Regular cardiac myocyte (primary cell): ENCODE results near the gene C9orf50. TPM values are rescaled to one million over a fixed set of nuclear protein-coding genes. Genes with fewer than 3 reads are reported as not detected.

ENCODE experiments used
- total RNA-seq: library from RNA; depleted of rRNA; stranded (reverse); fragments of >200 nt; gene quantifications from 2 replicates; pipeline ENCODE4 v1.2.3, GENCODE V29; 2014

Gene C9orf50, protein sequence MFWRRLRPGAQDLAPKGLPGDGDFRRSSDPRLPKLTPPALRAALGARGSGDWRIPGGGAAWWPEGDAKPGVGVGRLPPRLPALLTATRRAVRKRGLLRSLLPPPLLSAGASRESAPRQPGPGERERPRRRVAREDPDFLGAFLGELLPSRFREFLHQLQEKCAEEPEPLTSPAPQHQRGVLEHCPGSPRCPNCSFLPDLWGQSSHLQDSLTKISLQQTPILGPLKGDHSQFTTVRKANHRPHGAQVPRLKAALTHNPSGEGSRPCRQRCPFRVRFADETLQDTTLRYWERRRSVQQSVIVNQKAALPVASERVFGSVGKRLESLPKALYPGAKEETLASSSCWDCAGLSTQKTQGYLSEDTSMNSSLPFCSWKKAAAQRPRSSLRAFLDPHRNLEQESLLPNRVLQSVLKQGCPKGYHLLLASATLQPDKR
- total RNA-seq = 0.28 TPM in 1 of 2 replicates, not detected in the other

DNA sequence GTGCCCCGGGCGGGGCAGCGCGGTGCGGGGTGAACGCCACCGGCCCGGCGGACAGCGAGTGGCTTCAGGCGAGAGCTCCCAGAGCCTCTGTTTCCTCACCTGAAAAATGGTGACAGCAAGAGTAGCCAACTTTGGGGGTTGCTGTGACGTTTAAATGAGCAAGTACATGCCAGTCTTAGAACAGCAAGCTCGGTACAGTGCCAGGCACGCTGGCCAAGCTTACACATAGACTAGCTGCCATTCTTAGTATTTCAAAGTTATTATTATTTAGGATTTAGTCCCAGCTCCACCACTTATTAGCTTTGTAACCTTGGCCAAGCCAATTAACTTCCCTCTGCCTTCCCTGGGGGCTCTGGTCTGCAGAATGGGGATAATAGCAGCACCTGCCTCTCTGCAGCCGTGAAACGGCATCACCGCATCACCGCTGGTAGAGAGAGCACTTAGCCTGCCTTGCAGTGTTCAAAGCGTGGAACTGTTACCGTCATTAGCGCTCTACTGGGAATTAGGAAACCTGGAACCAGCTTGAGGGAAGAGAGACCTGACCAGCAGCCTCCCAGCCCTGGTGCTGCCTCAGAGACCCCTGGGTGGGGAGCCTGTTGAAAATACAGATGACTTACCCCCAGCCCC is at the start of gene C9orf50:
Gene C9orf50 (minus strand): TSS at position 433 of the 627 bp plus-strand sequence. CDS start 527 bp downstream, outside the sequence.

DNA sequence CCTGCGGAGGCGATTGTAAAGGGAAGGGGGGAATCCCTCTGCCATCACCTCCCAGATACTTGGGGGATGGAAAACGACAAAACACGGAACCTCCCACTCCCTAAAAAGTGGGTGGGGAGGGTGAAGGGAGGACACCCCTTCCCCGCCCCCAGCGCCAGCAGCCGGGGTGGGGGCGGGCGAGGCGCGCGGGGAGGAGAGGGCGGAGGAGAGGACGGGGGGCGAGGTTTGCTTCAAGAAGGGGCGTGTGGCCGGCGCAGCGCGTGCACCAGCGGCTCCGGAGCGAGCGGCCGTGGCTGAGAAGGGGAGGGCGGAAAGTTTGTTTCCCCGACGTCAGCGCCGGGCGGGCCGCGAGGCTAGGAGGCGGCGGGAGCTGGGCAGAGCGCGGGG is 44.5 kb upstream of the C9orf50 start, which contains the start of gene PRRX2:
Gene PRRX2 (plus strand): TSS at position 259 of the 387 bp plus-strand sequence. CDS start 221 bp downstream, outside the sequence.

DNA sequence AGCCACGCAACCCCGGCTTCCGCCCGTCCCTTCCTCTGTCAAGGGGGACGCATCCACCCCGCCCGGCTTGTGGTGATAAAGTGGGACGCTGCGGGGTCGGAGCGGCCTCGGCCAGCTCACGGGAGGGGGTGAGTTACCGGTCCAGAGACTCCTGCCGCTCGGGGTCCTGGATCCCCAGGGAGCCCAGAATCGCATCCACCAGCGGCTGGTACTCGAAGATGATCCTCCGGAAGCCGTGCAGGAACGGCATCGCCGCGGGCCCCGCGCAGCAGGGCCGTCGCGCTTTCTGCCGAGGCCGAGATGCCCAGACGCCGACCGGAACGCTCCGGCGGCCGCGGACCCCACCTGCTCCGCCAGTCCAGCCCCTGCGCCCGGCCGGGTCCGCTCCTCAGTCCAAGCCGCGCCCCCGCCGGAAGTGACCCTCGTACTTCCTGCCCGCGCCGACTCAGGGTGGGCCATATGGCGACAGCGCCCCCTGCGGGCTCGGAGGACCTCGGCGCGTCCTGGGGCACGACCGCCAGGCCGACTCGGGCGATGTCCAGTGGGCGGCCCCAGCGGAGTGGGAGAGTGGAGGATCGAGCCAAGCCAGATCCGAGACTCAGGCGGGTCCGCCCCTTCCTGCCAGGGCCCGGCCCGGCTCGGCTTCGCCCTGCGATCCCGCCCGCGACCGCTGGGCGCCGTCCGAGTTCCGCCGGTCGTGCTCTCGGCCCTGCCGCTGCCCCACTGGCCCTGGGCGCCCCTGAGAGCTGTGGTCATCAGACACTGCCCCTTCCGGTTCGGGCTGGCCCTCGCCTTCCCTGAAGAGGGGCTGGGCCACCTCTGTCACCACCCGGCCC is 21.1 kb upstream of the C9orf50 start, which contains the start of gene ASB6:
Gene ASB6 (minus strand): TSS at position 402 of the 836 bp plus-strand sequence. CDS start 152 bp downstream, at position 250.

DNA sequence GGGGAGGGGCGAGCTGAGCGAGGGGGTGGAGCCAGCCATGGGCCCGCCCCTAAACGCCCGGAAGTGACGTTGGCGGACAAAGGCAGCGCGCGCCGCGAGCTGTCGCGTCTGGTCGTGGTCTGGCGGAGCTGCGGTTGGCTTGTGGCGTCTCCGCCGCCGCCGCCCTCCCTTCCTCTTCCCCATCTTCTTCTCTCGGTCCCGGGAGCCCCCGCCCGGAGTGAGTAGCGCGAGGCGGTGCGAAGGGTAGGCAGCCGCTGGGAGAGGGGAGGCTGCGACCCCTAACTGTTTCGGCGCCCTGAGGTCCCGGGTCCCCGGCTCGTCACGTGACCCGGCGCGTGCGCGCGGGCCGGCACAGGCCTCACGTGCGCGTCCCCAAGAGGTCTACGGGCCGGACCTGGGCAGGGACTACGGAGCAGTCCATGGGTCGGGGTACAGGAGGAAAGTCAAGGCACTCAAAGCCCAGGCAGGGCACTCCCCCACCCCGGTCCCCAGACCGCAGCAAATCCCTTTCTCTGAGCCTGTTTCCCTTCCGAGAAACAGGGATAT is 5.3 kb upstream of the C9orf50 start, which contains the start of gene NTMT1:
Gene NTMT1 (plus strand): TSS at position 85 of the 546 bp plus-strand sequence. CDS start 6,541 bp downstream, outside the sequence.

Other genes starting within 250 kb of the C9orf50 start
- gene NTMT1, start 5.1 kb upstream of the C9orf50 start, total RNA-seq = 22.0 and 65.2 TPM in 2 replicates
- 14.4 and 24.7 TPM in 2 replicates for gene ASB6, start 21.1 kb upstream of the C9orf50 start, total RNA-seq
- gene PRRX2, start 44.5 kb upstream of the C9orf50 start, total RNA-seq = 3.9 and 4.6 TPM in 2 replicates
- 9.0 and 40.3 TPM in 2 replicates for gene PTGES, start 131.9 kb upstream of the C9orf50 start, total RNA-seq
- gene TOR1B, start 182.1 kb upstream of the C9orf50 start, total RNA-seq = 34.4 and 41.4 TPM in 2 replicates
- 35.8 and 61.2 TPM in 2 replicates for gene TOR1A, start 203.0 kb upstream of the C9orf50 start, total RNA-seq
- 40.6 and 64.4 TPM in 2 replicates for gene C9orf78, start 214.2 kb upstream of the C9orf50 start, total RNA-seq
- gene USP20, start 214.4 kb upstream of the C9orf50 start, total RNA-seq = 9.0 and 14.2 TPM in 2 replicates